SK-N-SH treated with all-trans-retinoic acid at 6 μM for 48 hours (cell line): Measurements from ENCODE around the gene FOSL1.

ENCODE experiments used
- ARNTL ChIP-seq: fragments of 450-650 bp; formaldehyde crosslinking; IDR thresholded peaks from 2 replicates; pipeline ENCODE4 v1.5.0; 2020; ENCODE audit warnings: low read depth, mild to moderate bottlenecking, moderate library complexity, borderline replicate concordance
- BACH2 ChIP-seq: fragments of 250-450 bp; sonication (Bioruptor Pico); IDR thresholded peaks from 2 replicates; pipeline ENCODE4 v1.9.0; 2021; ENCODE audit warnings: mild to moderate bottlenecking, borderline replicate concordance
- GLIS3 ChIP-seq: fragments of 250-450 bp; sonication (Bioruptor Pico); IDR thresholded peaks from 2 replicates; pipeline ENCODE4 v1.5.0; 2020; ENCODE audit warnings: mild to moderate bottlenecking, moderate library complexity
- ZFP30 ChIP-seq: fragments of 450-650 bp; formaldehyde crosslinking; IDR thresholded peaks from 2 replicates; pipeline ENCODE4 v1.5.0; 2022; ENCODE audit warnings: mild to moderate bottlenecking, moderate library complexity
- ZNF70 ChIP-seq: fragments of 450-650 bp; formaldehyde crosslinking; IDR thresholded peaks from 2 replicates; pipeline ENCODE4 v1.5.0; 2020; ENCODE audit warnings: mild to moderate bottlenecking, moderate library complexity
- TF ChIP-seq, protein P1 (sequence below): fragments of 250-450 bp; sonication (Bioruptor Pico); IDR thresholded peaks from 2 replicates; pipeline ENCODE4 v1.5.1; 2021; ENCODE audit warnings: mild to moderate bottlenecking, moderate library complexity
- TF ChIP-seq, protein P2 (sequence below): fragments of 250-450 bp; sonication (Bioruptor Pico); IDR thresholded peaks from 2 replicates; pipeline ENCODE4 v1.8.0; 2020; ENCODE audit warnings: mild to moderate bottlenecking, moderate library complexity, borderline replicate concordance
- TF ChIP-seq, protein P3 (sequence below): fragments of 250-450 bp; sonication (Bioruptor Pico); IDR thresholded peaks from 2 replicates; pipeline ENCODE4 v1.8.0; 2021; ENCODE audit warnings: low read depth, mild to moderate bottlenecking, moderate library complexity, borderline replicate concordance
- TF ChIP-seq, protein P4 (sequence below): fragments of 250-450 bp; sonication (Bioruptor Pico); IDR thresholded peaks from 2 replicates; pipeline ENCODE4 v1.5.1; 2020; ENCODE audit warnings: low read depth, mild to moderate bottlenecking, moderate library complexity

DNA sequence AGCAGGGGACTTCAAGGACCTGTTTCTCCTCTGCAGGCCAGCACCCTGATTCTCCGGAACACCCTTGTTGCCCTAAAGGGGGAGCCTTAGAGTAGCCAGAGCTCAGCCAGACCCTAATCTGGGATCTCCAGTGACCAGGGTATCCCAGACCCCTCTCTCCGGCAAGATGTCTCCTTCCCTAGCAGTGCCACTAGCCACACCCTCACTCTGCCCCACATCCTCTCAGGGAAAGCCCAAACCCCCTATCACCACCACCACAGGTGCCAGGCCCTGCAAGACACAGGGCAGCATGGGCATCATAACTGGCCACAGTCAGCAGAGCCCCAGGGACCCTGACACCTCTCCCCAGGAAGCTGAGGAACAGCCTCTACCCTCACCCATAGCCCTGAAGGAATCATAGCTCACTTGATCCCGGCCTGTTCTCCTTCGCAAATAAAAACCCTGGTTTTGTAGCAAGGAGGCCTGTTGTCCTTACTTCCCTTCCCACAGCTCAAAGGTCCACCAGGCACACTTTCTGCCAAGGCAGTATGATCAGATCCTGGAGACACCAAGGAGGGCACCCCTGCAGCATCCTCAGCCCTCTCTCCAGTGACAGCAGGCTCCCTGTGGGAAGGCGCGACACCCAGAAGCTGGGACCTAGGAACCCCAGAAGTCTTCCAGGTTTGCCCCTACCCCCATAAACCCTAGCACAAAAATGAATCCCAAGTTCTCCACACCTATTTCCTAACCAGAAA lies 46.8 kb downstream of the FOSL1 start:
- TF ChIP-seq ZNF70 (no peak), ZFP30 (CRISPR knock-in tag) (no peak), GLIS3 (CRISPR knock-in tag) (no peak), ARNTL (CRISPR knock-in tag) (no peak), BACH2 (CRISPR knock-in tag) (no peak)
- TF ChIP-seq, protein P1, sequence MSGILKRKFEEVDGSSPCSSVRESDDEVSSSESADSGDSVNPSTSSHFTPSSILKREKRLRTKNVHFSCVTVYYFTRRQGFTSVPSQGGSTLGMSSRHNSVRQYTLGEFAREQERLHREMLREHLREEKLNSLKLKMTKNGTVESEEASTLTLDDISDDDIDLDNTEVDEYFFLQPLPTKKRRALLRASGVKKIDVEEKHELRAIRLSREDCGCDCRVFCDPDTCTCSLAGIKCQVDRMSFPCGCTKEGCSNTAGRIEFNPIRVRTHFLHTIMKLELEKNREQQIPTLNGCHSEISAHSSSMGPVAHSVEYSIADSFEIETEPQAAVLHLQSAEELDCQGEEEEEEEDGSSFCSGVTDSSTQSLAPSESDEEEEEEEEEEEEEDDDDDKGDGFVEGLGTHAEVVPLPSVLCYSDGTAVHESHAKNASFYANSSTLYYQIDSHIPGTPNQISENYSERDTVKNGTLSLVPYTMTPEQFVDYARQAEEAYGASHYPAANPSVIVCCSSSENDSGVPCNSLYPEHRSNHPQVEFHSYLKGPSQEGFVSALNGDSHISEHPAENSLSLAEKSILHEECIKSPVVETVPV (CRISPR knock-in tag) = no peak
- TF ChIP-seq, protein P2, sequence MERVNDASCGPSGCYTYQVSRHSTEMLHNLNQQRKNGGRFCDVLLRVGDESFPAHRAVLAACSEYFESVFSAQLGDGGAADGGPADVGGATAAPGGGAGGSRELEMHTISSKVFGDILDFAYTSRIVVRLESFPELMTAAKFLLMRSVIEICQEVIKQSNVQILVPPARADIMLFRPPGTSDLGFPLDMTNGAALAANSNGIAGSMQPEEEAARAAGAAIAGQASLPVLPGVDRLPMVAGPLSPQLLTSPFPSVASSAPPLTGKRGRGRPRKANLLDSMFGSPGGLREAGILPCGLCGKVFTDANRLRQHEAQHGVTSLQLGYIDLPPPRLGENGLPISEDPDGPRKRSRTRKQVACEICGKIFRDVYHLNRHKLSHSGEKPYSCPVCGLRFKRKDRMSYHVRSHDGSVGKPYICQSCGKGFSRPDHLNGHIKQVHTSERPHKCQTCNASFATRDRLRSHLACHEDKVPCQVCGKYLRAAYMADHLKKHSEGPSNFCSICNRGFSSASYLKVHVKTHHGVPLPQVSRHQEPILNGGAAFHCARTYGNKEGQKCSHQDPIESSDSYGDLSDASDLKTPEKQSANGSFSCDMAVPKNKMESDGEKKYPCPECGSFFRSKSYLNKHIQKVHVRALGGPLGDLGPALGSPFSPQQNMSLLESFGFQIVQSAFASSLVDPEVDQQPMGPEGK (CRISPR knock-in tag) = no peak
- TF ChIP-seq, protein P3, sequence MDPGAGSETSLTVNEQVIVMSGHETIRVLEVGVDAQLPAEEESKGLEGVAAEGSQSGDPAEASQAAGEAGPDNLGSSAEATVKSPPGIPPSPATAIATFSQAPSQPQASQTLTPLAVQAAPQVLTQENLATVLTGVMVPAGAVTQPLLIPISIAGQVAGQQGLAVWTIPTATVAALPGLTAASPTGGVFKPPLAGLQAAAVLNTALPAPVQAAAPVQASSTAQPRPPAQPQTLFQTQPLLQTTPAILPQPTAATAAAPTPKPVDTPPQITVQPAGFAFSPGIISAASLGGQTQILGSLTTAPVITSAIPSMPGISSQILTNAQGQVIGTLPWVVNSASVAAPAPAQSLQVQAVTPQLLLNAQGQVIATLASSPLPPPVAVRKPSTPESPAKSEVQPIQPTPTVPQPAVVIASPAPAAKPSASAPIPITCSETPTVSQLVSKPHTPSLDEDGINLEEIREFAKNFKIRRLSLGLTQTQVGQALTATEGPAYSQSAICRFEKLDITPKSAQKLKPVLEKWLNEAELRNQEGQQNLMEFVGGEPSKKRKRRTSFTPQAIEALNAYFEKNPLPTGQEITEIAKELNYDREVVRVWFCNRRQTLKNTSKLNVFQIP = no peak
- TF ChIP-seq, protein P4, sequence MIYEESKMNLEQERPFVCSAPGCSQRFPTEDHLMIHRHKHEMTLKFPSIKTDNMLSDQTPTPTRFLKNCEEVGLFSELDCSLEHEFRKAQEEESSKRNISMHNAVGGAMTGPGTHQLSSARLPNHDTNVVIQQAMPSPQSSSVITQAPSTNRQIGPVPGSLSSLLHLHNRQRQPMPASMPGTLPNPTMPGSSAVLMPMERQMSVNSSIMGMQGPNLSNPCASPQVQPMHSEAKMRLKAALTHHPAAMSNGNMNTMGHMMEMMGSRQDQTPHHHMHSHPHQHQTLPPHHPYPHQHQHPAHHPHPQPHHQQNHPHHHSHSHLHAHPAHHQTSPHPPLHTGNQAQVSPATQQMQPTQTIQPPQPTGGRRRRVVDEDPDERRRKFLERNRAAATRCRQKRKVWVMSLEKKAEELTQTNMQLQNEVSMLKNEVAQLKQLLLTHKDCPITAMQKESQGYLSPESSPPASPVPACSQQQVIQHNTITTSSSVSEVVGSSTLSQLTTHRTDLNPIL = no peak
